Thoracic aorta (tissue), 2 donors: Measurements from ENCODE around the gene LENEP. TPM values are rescaled to one million over a fixed set of nuclear protein-coding genes. Genes with fewer than 3 reads are reported as not detected.

Experiments used
- ATAC-seq: fragments of 150-250 bp; one replicate; pipeline ENCODE4 v1.8.0; 2017; ENCODE audit warnings: low read depth; ENCODE audit not compliant: insufficient number of reproducible peaks, low FRiP score
- DNase-seq: peaks from one replicate; pipeline ENCODE4 v3.0.0-alpha.2; 2020; ENCODE audit warnings: low spot score
- H3K27ac ChIP-seq, 2 donors: fragments of 200-600 bp; sonication (generic); 1 replicate in 1 of 2; 2 replicates in 1 of 2; pipeline ENCODE4 v1.5.1; 2016; ENCODE audit warnings: mild to moderate bottlenecking in 2 of 2, moderate library complexity in 2 of 2
- H3K27me3 ChIP-seq: fragments of 200-600 bp; sonication (generic); replicated peaks from 2 replicates; pipeline ENCODE4 v1.6.0; 2016; ENCODE audit warnings: mild to moderate bottlenecking; ENCODE audit not compliant: insufficient read depth
- H3K36me3 ChIP-seq: fragments of 200-600 bp; sonication (generic); one replicate; pipeline ENCODE4 v1.5.1; 2016
- H3K4me1 ChIP-seq, 2 donors: fragments of 200-600 bp; sonication (generic); 1 replicate in 1 of 2; 2 replicates in 1 of 2; pipeline versions ENCODE4 v1.5.1 to v1.6.0; 2016; ENCODE audit warnings: low read depth in 2 of 2, mild to moderate bottlenecking in 1 of 2; ENCODE audit not compliant: control insufficient read depth in 1 of 2
- H3K4me3 ChIP-seq: fragments of 200-600 bp; sonication (generic); 2 replicates; pipeline ENCODE4 v1.5.1; 2016; ENCODE audit warnings: mild to moderate bottlenecking
- H3K9me3 ChIP-seq: fragments of 200-600 bp; sonication (generic); 2 replicates; pipeline ENCODE4 v1.5.1; 2016
- CTCF ChIP-seq: fragments of 200-600 bp; sonication (generic); IDR thresholded peaks from one replicate; pipeline ENCODE4 v1.5.1; 2019; ENCODE audit warnings: antibody characterized with exemption
- total RNA-seq, 2 donors: library from RNA; depleted of rRNA; stranded (reverse); fragments of >200 nt; gene quantifications; one replicate each; pipeline versions ENCODE4 v1.1.0 to v1.2.3, GENCODE V29; 2016

The LENEP gene
- total RNA-seq, 2 donors from 2014 or later: not detected

GRCh38 chr1:154998201-154998780 lies 4.9 kb downstream of the LENEP start:
- ATAC-seq (no peak), DNase-seq (no peak)
- Histone ChIP-seq H3K9me3 (no peaks in the 10 kb centered on the region), H3K36me3 (no peaks in the 10 kb centered on the region), H3K4me1 (peaks cover 13 to 17% of the 10 kb centered on the region in 2 donors), H3K27me3 (no peaks in the 10 kb centered on the region), H3K4me3 (no peak overlapping the region), H3K27ac (no peak overlapping the region)
- no peak for TF ChIP-seq CTCF

GRCh38 chr1:154998818-154999570 lies 5.6 kb downstream of the LENEP start:
- peak overlapping the region; percentile 86 to 97 for H3K27ac ChIP-seq
- no peak for ATAC-seq
- peak overlapping the region; percentile 99 for H3K4me3 ChIP-seq
- H3K4me1 ChIP-seq: peaks cover 13 to 17% of the 10 kb centered on the region in 2 donors
- no peak for DNase-seq
- no peaks in the 10 kb centered on the region for H3K36me3 ChIP-seq
- no peaks in the 10 kb centered on the region for H3K27me3 ChIP-seq
- no peaks in the 10 kb centered on the region for H3K9me3 ChIP-seq
- TF ChIP-seq CTCF: peak; percentile 72

GRCh38 chr1:154999571-155000410 lies 6.4 kb downstream of the LENEP start:
- Histone ChIP-seq H3K27ac (peak overlapping the region; percentile 86 to 97), H3K4me1 (peaks cover 20 to 25% of the 10 kb centered on the region in 2 donors), H3K4me3 (peak overlapping the region; percentile 99), H3K27me3 (no peaks in the 10 kb centered on the region), H3K36me3 (no peaks in the 10 kb centered on the region), H3K9me3 (no peaks in the 10 kb centered on the region)
- no peak for TF ChIP-seq CTCF
- DNase-seq (no peak), ATAC-seq (no peak)

GRCh38 chr1:155000411-155000725 lies 7.0 kb downstream of the LENEP start:
- TF ChIP-seq CTCF: no peak
- Histone ChIP-seq H3K4me1 (peaks cover 26 to 31% of the 10 kb centered on the region in 2 donors), H3K27me3 (no peaks in the 10 kb centered on the region), H3K9me3 (no peaks in the 10 kb centered on the region), H3K4me3 (peak overlapping the region; percentile 99), H3K27ac (peak overlapping the region; percentile 96 to 97), H3K36me3 (no peaks in the 10 kb centered on the region)
- DNase-seq (no peak), ATAC-seq (no peak)
